ENCODE measurements around the gene KLHL29.
A peak's percentile ranks its signal among the peaks of the same experiment; 100 is the strongest.

KLHL29 gene

GRCh38 chr2:23659773-23660172, 274.8 kb downstream of the KLHL29 start:
- DNase-seq (ENCODE audit: low spot score): no peak

GRCh38 chr2:23660237-23660636, 275.3 kb downstream of the KLHL29 start:
- no peak for DNase-seq (ENCODE audit: low spot score)

- no peak for DNase-seq (ENCODE audit: low spot score)
Observed at GRCh38 chr2:23661276-23662050, 276.5 kb downstream of the KLHL29 start.

- no peak for DNase-seq (ENCODE audit: low spot score)
Observed at GRCh38 chr2:23662466-23662865, 277.5 kb downstream of the KLHL29 start.

- peak; percentile 10 for DNase-seq (ENCODE audit: low spot score)
Observed at GRCh38 chr2:23662941-23663920, 278.3 kb downstream of the KLHL29 start.

GRCh38 chr2:23664066-23664788, 279.2 kb downstream of the KLHL29 start:
- no peak for DNase-seq (ENCODE audit: low spot score)

- DNase-seq (ENCODE audit: low spot score): no peak
Observed at GRCh38 chr2:23666241-23666979, 281.4 kb downstream of the KLHL29 start.

GRCh38 chr2:23666980-23667357, 282.0 kb downstream of the KLHL29 start:
- no peak for DNase-seq (ENCODE audit: low spot score)

GRCh38 chr2:23668756-23669304, 283.9 kb downstream of the KLHL29 start:
- no peak for DNase-seq (ENCODE audit: low spot score)

GRCh38 chr2:23669413-23670244, 284.6 kb downstream of the KLHL29 start:
- DNase-seq (ENCODE audit: low spot score): no peak

GRCh38 chr2:23670245-23670592, 285.2 kb downstream of the KLHL29 start:
- no peak for DNase-seq (ENCODE audit: low spot score)

- DNase-seq (ENCODE audit: low spot score): no peak
Observed at GRCh38 chr2:23673082-23673481, 288.1 kb downstream of the KLHL29 start.

- DNase-seq (ENCODE audit: low spot score): no peak
Observed at GRCh38 chr2:23673830-23674679, 289.1 kb downstream of the KLHL29 start.

- no peak for DNase-seq (ENCODE audit: low spot score)
Observed at GRCh38 chr2:23675506-23675905, 290.5 kb downstream of the KLHL29 start.

- DNase-seq (ENCODE audit: low spot score): no peak
Observed at GRCh38 chr2:23677836-23678235, 292.9 kb downstream of the KLHL29 start.

GRCh38 chr2:23679044-23679443, 294.1 kb downstream of the KLHL29 start:
- no peak for DNase-seq (ENCODE audit: low spot score)

GRCh38 chr2:23680951-23681350, 296.0 kb downstream of the KLHL29 start:
- no peak for DNase-seq (ENCODE audit: low spot score)

GRCh38 chr2:23681356-23682140, 296.6 kb downstream of the KLHL29 start:
- DNase-seq (ENCODE audit: low spot score): no peak

- DNase-seq (ENCODE audit: low spot score): no peak
Observed at GRCh38 chr2:23682481-23682880, 297.5 kb downstream of the KLHL29 start.
